ENCODE measurements around the gene CD70. TPM values are rescaled to one million over a fixed set of nuclear protein-coding genes. Genes with fewer than 3 reads are reported as not detected.

CD70 gene
- total RNA-seq = 0.35 TPM in 1 of 2 replicates, not detected in the other

GRCh38 chr19:6590827-6591319 lies at the start of gene CD70:
Gene CD70, minus strand, starts transcription at chr19:6591150. Its CDS starts 148 bp downstream, at chr19:6591002.

Other genes with a start within 250 kb of the CD70 start
- 131 and 155 TPM in 2 replicates for gene CLPP, start 229.6 kb downstream of the CD70 start, total RNA-seq
- 37.8 and 64.3 TPM in 2 replicates for gene ALKBH7, start 218.4 kb downstream of the CD70 start, total RNA-seq
- 0.19 and 1.4 TPM in 2 replicates for gene PSPN, start 215.2 kb downstream of the CD70 start, total RNA-seq
- gene GTF2F1, start 198.0 kb downstream of the CD70 start, total RNA-seq = 43.5 and 52.1 TPM in 2 replicates
- gene KHSRP, start 166.3 kb downstream of the CD70 start, total RNA-seq = 120 and 172 TPM in 2 replicates
- not detected in 2 replicates for gene SLC25A41, start 157.4 kb downstream of the CD70 start, total RNA-seq
- 43.7 and 50.1 TPM in 2 replicates for gene SLC25A23, start 131.4 kb downstream of the CD70 start, total RNA-seq
- gene CRB3, start 126.9 kb downstream of the CD70 start, total RNA-seq = 30.4 and 36.9 TPM in 2 replicates
- 0.05 and 0.14 TPM in 2 replicates for gene DENND1C, start 109.4 kb downstream of the CD70 start, total RNA-seq
- 0.14 TPM in 1 of 2 replicates, not detected in the other for gene TUBB4A, start 88.8 kb downstream of the CD70 start, total RNA-seq
- gene TNFSF9, start 60.1 kb downstream of the CD70 start, total RNA-seq = 31.6 and 32.9 TPM in 2 replicates
- gene TNFSF14, start 79.0 kb upstream of the CD70 start, total RNA-seq = not detected in 2 replicates
- 5.4 and 11.2 TPM in 2 replicates for gene C3, start 129.5 kb upstream of the CD70 start, total RNA-seq
- gene GPR108, start 146.4 kb upstream of the CD70 start, total RNA-seq = 56.4 and 60.9 TPM in 2 replicates
- gene TRIP10, start 148.5 kb upstream of the CD70 start, total RNA-seq = 76.2 and 88.9 TPM in 2 replicates
- gene SH2D3A, start 176.3 kb upstream of the CD70 start, total RNA-seq = 64.3 and 65.2 TPM in 2 replicates
- gene VAV1, start 181.6 kb upstream of the CD70 start, total RNA-seq = 2.3 and 2.8 TPM in 2 replicates

Data from airway epithelial cell (primary cell).